SU-DHL-6 (cell line): ENCODE data around the gene PDGFC.

Source experiments
- EZH2phosphoT487 ChIP-seq: fragments of 200-600 bp; sonication (generic), shearing (Covaris generic); conservative IDR thresholded peaks from 2 replicates; pipeline ENCODE4 v1.6.1; 2018; ENCODE audit warnings: mild to moderate bottlenecking, antibody characterized with exemption, low read length, moderate library complexity, mixed read lengths
- TF ChIP-seq, protein P1 (sequence below): fragments of 200-600 bp; sonication (generic); IDR thresholded peaks from one replicate; pipeline ENCODE4 v1.5.1; 2017; ENCODE audit warnings: antibody characterized with exemption, mild to moderate bottlenecking, low read length, moderate library complexity; ENCODE audit not compliant: insufficient read depth, poor library complexity, severe bottlenecking

DNA sequence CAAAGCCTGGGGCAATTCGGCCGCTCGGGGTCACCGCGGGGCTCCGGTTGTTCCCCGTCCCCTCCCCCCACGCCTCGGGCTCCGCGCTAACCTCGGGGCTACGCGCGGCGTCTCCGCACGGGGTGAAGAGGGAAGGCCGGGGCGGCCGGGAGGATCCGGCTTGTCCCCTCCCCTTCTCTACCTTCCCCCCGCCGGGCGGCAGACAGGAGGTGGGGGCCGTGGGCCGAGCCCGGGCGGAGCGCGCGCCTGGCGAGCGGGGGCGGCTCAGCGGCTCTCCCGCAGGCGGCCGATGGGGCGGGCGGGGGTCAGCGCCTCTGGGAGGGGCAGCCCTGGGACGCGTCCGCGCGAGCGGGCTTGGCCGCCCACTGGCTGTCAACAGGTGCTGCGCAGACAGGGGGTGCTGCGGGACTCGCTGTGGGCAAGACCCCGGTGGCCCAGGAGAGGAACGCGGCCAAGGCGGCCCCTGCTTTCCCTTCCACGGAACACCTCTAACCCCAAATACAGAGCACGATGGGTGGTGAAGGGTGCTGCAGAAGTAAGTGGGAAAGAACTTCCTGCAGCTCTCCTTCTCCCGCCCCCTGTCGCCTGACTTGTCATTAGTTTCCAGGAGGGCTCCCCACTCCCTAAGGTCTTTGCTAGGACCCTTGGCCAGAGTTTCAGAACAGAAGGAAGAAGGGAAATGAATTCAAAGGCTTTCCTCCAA is at the start of gene PDGFC:
- TF ChIP-seq, protein P1, sequence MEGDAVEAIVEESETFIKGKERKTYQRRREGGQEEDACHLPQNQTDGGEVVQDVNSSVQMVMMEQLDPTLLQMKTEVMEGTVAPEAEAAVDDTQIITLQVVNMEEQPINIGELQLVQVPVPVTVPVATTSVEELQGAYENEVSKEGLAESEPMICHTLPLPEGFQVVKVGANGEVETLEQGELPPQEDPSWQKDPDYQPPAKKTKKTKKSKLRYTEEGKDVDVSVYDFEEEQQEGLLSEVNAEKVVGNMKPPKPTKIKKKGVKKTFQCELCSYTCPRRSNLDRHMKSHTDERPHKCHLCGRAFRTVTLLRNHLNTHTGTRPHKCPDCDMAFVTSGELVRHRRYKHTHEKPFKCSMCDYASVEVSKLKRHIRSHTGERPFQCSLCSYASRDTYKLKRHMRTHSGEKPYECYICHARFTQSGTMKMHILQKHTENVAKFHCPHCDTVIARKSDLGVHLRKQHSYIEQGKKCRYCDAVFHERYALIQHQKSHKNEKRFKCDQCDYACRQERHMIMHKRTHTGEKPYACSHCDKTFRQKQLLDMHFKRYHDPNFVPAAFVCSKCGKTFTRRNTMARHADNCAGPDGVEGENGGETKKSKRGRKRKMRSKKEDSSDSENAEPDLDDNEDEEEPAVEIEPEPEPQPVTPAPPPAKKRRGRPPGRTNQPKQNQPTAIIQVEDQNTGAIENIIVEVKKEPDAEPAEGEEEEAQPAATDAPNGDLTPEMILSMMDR: no peak
- no peak for TF ChIP-seq EZH2phosphoT487
